GM19455 (cell line): ENCODE data around the gene IQGAP1.
A peak's percentile ranks its signal among the peaks of the same experiment; 100 is the strongest.
"Not testable (repeated sequence)": the region's sequence is repeated elsewhere in the genome, so short reads cannot be mapped to it uniquely, and the experiment has no call there.

Experiments used
- ATAC-seq: cut with Tn5 transposase; IDR thresholded peaks from one replicate; pipeline ENCODE4 v1.9.1; 2021; ENCODE audit not compliant: unreplicated experiment

IQGAP1 gene

GRCh38 chr15:90407871-90408317 lies 19.9 kb downstream of the IQGAP1 start:
- no peak for ATAC-seq

- ATAC-seq, result no peak
Measured at GRCh38 chr15:90408657-90409056, 20.6 kb downstream of the IQGAP1 start.

GRCh38 chr15:90409587-90409986 lies 21.5 kb downstream of the IQGAP1 start:
- not testable (repeated sequence) for ATAC-seq

GRCh38 chr15:90410316-90410715 lies 22.3 kb downstream of the IQGAP1 start:
- ATAC-seq, result not testable (repeated sequence)

GRCh38 chr15:90411176-90411575 lies 23.1 kb downstream of the IQGAP1 start:
- no peak for ATAC-seq

- peak; percentile 81 for ATAC-seq
Measured at GRCh38 chr15:90412356-90413194, 24.5 kb downstream of the IQGAP1 start.

- ATAC-seq, result no peak
Measured at GRCh38 chr15:90413411-90414379, 25.7 kb downstream of the IQGAP1 start.

GRCh38 chr15:90414408-90415028 lies 26.5 kb downstream of the IQGAP1 start:
- ATAC-seq, result no peak

- not testable (repeated sequence) for ATAC-seq
Measured at GRCh38 chr15:90416052-90416451, 28.0 kb downstream of the IQGAP1 start.

GRCh38 chr15:90418627-90419026 lies 30.6 kb downstream of the IQGAP1 start:
- ATAC-seq, result no peak

- no peak for ATAC-seq
Measured at GRCh38 chr15:90419206-90419605, 31.2 kb downstream of the IQGAP1 start.

GRCh38 chr15:90419738-90420406 lies 31.8 kb downstream of the IQGAP1 start:
- no peak for ATAC-seq

GRCh38 chr15:90420451-90420850 lies 32.4 kb downstream of the IQGAP1 start:
- no peak for ATAC-seq

GRCh38 chr15:90421527-90421926 lies 33.5 kb downstream of the IQGAP1 start:
- no peak for ATAC-seq

- ATAC-seq, result no peak
Measured at GRCh38 chr15:90422043-90422442, 34.0 kb downstream of the IQGAP1 start.

GRCh38 chr15:90422936-90423335 lies 34.9 kb downstream of the IQGAP1 start:
- no peak for ATAC-seq

- no peak for ATAC-seq
Measured at GRCh38 chr15:90423801-90424319, 35.8 kb downstream of the IQGAP1 start.

- ATAC-seq, result no peak
Measured at GRCh38 chr15:90425726-90426346, 37.8 kb downstream of the IQGAP1 start.

- no peak for ATAC-seq
Measured at GRCh38 chr15:90427185-90427584, 39.1 kb downstream of the IQGAP1 start.

GRCh38 chr15:90432253-90432652 lies 44.2 kb downstream of the IQGAP1 start:
- ATAC-seq, result no peak
